GM12878 (cell line): ENCODE data around the gene ATXN1. TPM values are rescaled to one million over a fixed set of nuclear protein-coding genes. Genes with fewer than 3 reads are reported as not detected.

Experiments used
- ASH2L ChIP-seq: fragments of 300-600, 200-600 bp; sonication (generic); IDR thresholded peaks from 2 replicates; pipeline ENCODE4 v1.6.1; 2017; ENCODE audit warnings: low read depth, mild to moderate bottlenecking, borderline replicate concordance
- ATF2 ChIP-seq: IDR thresholded peaks from 2 replicates; pipeline ENCODE4 v1.6.1; 2012; ENCODE audit warnings: low read length, inconsistent platforms
- CBFB ChIP-seq: IDR thresholded peaks from 2 replicates; pipeline ENCODE4 v1.6.1; 2016; ENCODE audit warnings: antibody characterized with exemption, low read depth
- CEBPB ChIP-seq, 2 experiments: fragments of 150-350 bp in 1 of 2; IDR thresholded peaks; 2 replicates each; pipeline ENCODE4 v1.6.1; 2012 to 2014; ENCODE audit warnings: low read depth in 2 of 2, low read length in 2 of 2, borderline replicate concordance in 1 of 2, inconsistent platforms in 1 of 2
- CREB1 ChIP-seq: IDR thresholded peaks from 2 replicates; pipeline ENCODE4 v1.6.1; 2012; ENCODE audit warnings: low read depth, mild to moderate bottlenecking, inconsistent platforms
- CREM ChIP-seq: IDR thresholded peaks from 2 replicates; pipeline ENCODE4 v1.6.1; 2014; ENCODE audit warnings: antibody characterized with exemption, low read depth
- E2F4 ChIP-seq: IDR thresholded peaks from 2 replicates; pipeline ENCODE4 v1.6.1; 2012; ENCODE audit warnings: low read depth, low read length, improper control_type of control experiment
- EZH2 ChIP-seq: IDR thresholded peaks from 2 replicates; pipeline ENCODE4 v1.6.1; 2012; ENCODE audit warnings: low read depth, mild to moderate bottlenecking, control low read depth, inconsistent platforms, low read length, borderline replicate concordance; ENCODE audit not compliant: control insufficient read depth
- HDAC6 ChIP-seq: fragments of 200-600 bp; sonication (generic); IDR thresholded peaks from one replicate; pipeline ENCODE4 v1.8.0; 2017; ENCODE audit warnings: antibody characterized with exemption; ENCODE audit not compliant: unreplicated experiment
- HDGF ChIP-seq: fragments of 450-650 bp; IDR thresholded peaks from 2 replicates; pipeline ENCODE4 v1.6.1; 2016; ENCODE audit warnings: antibody characterized with exemption
- KLF5 ChIP-seq: fragments of 450-650 bp; IDR thresholded peaks from 2 replicates; pipeline ENCODE4 v1.6.1; 2014; ENCODE audit warnings: mild to moderate bottlenecking; ENCODE audit not compliant: partially characterized antibody
- MLLT1 ChIP-seq: fragments of 450-650 bp; IDR thresholded peaks from 2 replicates; pipeline ENCODE4 v1.6.1; 2016; ENCODE audit warnings: mild to moderate bottlenecking
- MYB ChIP-seq: fragments of 150-350 bp; IDR thresholded peaks from 2 replicates; pipeline ENCODE4 v1.6.1; 2014; ENCODE audit warnings: mild to moderate bottlenecking, low read depth, low read length, borderline replicate concordance
- MYC ChIP-seq: IDR thresholded peaks from 2 replicates; pipeline ENCODE4 v1.6.1; 2011; ENCODE audit warnings: mild to moderate bottlenecking, low read length, moderate library complexity, inconsistent platforms; ENCODE audit not compliant: insufficient read depth, insufficient replicate concordance, insufficient read length, severe bottlenecking
- NR2C2 ChIP-seq: IDR thresholded peaks from 2 replicates; pipeline ENCODE4 v1.6.1; 2011; ENCODE audit warnings: borderline replicate concordance, low read depth; ENCODE audit not compliant: control insufficient read depth, insufficient read length
- NR2F1 ChIP-seq: fragments of 450-650 bp; conservative IDR thresholded peaks from 2 replicates; pipeline ENCODE4 v1.6.1; 2017; ENCODE audit warnings: mild to moderate bottlenecking
- PKNOX1 ChIP-seq: fragments of 450-650 bp; IDR thresholded peaks from 2 replicates; pipeline ENCODE4 v1.6.1; 2016; ENCODE audit warnings: mild to moderate bottlenecking
- RAD21 ChIP-seq: IDR thresholded peaks from 2 replicates; pipeline ENCODE4 v1.6.1; 2011; ENCODE audit warnings: mild to moderate bottlenecking, low read depth, low read length, moderate library complexity; ENCODE audit not compliant: insufficient read depth
- RBBP5 ChIP-seq: fragments of 200-600 bp; sonication (generic); conservative IDR thresholded peaks from 2 replicates; pipeline ENCODE4 v1.6.1; 2016
- SMAD5 ChIP-seq: IDR thresholded peaks from 2 replicates; pipeline ENCODE4 v1.6.1; 2016; ENCODE audit warnings: antibody characterized with exemption, low read depth
- SP1 ChIP-seq: IDR thresholded peaks from one replicate; pipeline ENCODE4 v1.6.1; 2011; ENCODE audit warnings: low read depth, low read length
- TBL1XR1 ChIP-seq: IDR thresholded peaks from 2 replicates; pipeline ENCODE4 v1.6.1; 2012; ENCODE audit warnings: low read depth, low read length, improper control_type of control experiment
- YBX1 ChIP-seq: fragments of 450-650 bp; IDR thresholded peaks from 2 replicates; pipeline ENCODE4 v1.6.1; 2016; ENCODE audit warnings: antibody characterized with exemption
- ZBED1 ChIP-seq: IDR thresholded peaks from 2 replicates; pipeline ENCODE4 v1.6.1; 2016; ENCODE audit warnings: borderline replicate concordance
- ZNF207 ChIP-seq: fragments of 450-650 bp; IDR thresholded peaks from 2 replicates; pipeline ENCODE4 v1.6.1; 2014; ENCODE audit warnings: antibody characterized with exemption, mild to moderate bottlenecking, borderline replicate concordance
- ZNF24 ChIP-seq: fragments of 450-650 bp; IDR thresholded peaks from 2 replicates; pipeline ENCODE4 v1.6.1; 2017; ENCODE audit warnings: antibody characterized with exemption, mild to moderate bottlenecking
- polyA plus RNA-seq, 11 experiments: library from polyadenylated mRNA; depleted of rRNA in 4 of 11; unstranded in 6 of 11; stranded (reverse) in 5 of 11; fragments of >200 nt; fragmentation: Nextera tagmentation in 4 of 11; fragmentation: Illumina TruSeq in 1 of 11; extraction: Ambion mirVana in 4 of 11; extraction: Trizol in 1 of 11; gene quantifications; 1 replicate in 1 of 11; 2 replicates in 10 of 11; pipeline versions ENCODE4 v1.2.1 to v1.2.3, GENCODE V29; 2011 to 2016; ENCODE audit warnings: inconsistent platforms in 2 of 11, missing spikeins in 2 of 11, low read depth in 1 of 11
- total RNA-seq, 4 experiments: library from RNA; depleted of rRNA in 3 of 4; stranded (reverse); fragments of >200 nt in 3 of 4; fragmentation: Illumina TruSeq in 1 of 4; extraction: Trizol in 1 of 4; gene quantifications; 2 replicates each; pipeline versions ENCODE4 v1.2.1 to v1.2.3, GENCODE V29; 2013 to 2021

The ATXN1 gene
- total and polyA plus RNA-seq, 10 of the 15 experiments (the other 5 are each of a cell fraction or from before 2014, with no cell fraction given): 12.2 to 51.2 (median 20.5) TPM

- TF ChIP-seq SP1: peak; percentile 55
- peak; percentile 96 for TF ChIP-seq NR2F1
- TF ChIP-seq HDAC6: no peak
- TF ChIP-seq PKNOX1: no peak
- TF ChIP-seq ZBED1: peak; percentile 93; the same call in 1 of the 2 replicates
- TF ChIP-seq KLF5: no peak
- TF ChIP-seq ZNF24: no peak; the same call in 1 of the 2 replicates
- TF ChIP-seq EZH2: no peak
- TF ChIP-seq CEBPB (IDR thresholded peaks at IDR 0.05; ENCODE audit: borderline replicate concordance in 1 of 2, low read depth in 2 of 2, low read length in 2 of 2): peak in 1 of 2 experiments; percentile 67; a peak in 1 of 4 replicates
- peak; percentile 64; the same call in 1 of the 2 replicates for TF ChIP-seq MYB
- TF ChIP-seq RAD21: peak; percentile 32; the same call in 1 of the 2 replicates
- no peak for TF ChIP-seq NR2C2
- TF ChIP-seq CREM: peak; percentile 92
- no peak for TF ChIP-seq E2F4
- TF ChIP-seq MLLT1: peak; percentile 65
- peak; percentile 94 for TF ChIP-seq TBL1XR1
- TF ChIP-seq MYC: no peak
- TF ChIP-seq ATF2: peak; percentile 95
- no peak for TF ChIP-seq SMAD5
- no peak; the same call in 1 of the 2 replicates for TF ChIP-seq HDGF
- peak; percentile 27; the same call in 1 of the 2 replicates for TF ChIP-seq ZNF207
- no peak for TF ChIP-seq YBX1
- no peak for TF ChIP-seq RBBP5
- peak; percentile 89 for TF ChIP-seq CBFB
- no peak for TF ChIP-seq ASH2L
- TF ChIP-seq CREB1: peak; percentile 62; the same call in 1 of the 2 replicates
Observed at GRCh38 chr6:16473184-16473907, 287.9 kb downstream of the ATXN1 start (continued).
